Measurements from ENCODE around the gene PTBP2.

The PTBP2 gene

GRCh38 chr1:96714881-96715280 lies 6.7 kb upstream of the PTBP2 start:
- Histone ChIP-seq H2AFZ (ENCODE audit: low read depth, low read length) (no peak overlapping the region), H3K9me3 (ENCODE audit: low read length) (peaks cover 2% of the 10 kb centered on the region), H3K36me3 (ENCODE audit: insufficient read depth, low read length) (no peaks in the 10 kb centered on the region), H3K4me1 (ENCODE audit: insufficient read depth, low read length) (no peaks in the 10 kb centered on the region), H3K27me3 (ENCODE audit: insufficient read depth, low read length) (no peaks in the 10 kb centered on the region), H3K4me3 (ENCODE audit: low read length) (no peak overlapping the region)

DNA sequence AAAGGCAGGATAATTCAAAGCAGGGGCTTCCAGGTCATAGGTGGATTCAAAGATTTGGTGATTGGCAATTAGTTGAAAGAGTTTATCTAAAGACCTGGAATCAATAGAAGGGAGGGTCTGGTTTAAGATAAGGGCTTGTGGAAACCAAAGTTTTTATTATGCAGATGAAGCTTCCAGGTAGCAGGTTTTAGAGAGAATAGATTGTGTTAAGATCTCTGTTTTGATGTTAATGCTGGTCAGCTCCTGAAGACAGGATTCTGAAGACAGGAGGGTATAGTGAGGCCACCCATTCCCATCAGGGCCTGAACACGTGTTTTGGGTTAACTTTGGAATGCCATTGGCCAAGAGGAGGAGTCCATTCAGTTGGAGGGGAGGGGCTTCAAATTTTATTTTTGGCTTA lies 6.1 kb upstream of the PTBP2 start:
- H3K27me3 ChIP-seq (ENCODE audit: insufficient read depth, low read length) = no peaks in the 10 kb centered on the region
- no peak overlapping the region for H3K4me3 ChIP-seq (ENCODE audit: low read length)
- H3K36me3 ChIP-seq (ENCODE audit: insufficient read depth, low read length) = no peaks in the 10 kb centered on the region
- H2AFZ ChIP-seq (ENCODE audit: low read depth, low read length) = no peak overlapping the region
- H3K9me3 ChIP-seq (ENCODE audit: low read length) = peaks cover 2% of the 10 kb centered on the region
- H3K4me1 ChIP-seq (ENCODE audit: insufficient read depth, low read length) = no peaks in the 10 kb centered on the region

- H3K27me3 ChIP-seq (ENCODE audit: insufficient read depth, low read length) = no peaks in the 10 kb centered on the region
- H2AFZ ChIP-seq (ENCODE audit: low read depth, low read length) = peak overlapping the region; percentile 81
- peak overlapping the region; percentile 64 for H3K4me3 ChIP-seq (ENCODE audit: low read length)
- peaks cover 25% of the 10 kb centered on the region for H3K36me3 ChIP-seq (ENCODE audit: insufficient read depth, low read length)
- H3K4me1 ChIP-seq (ENCODE audit: insufficient read depth, low read length) = peaks cover 11% of the 10 kb centered on the region
- peaks cover 6% of the 10 kb centered on the region for H3K9me3 ChIP-seq (ENCODE audit: low read length)
Measured at GRCh38 chr1:96721053-96721415, 550 bp upstream of the PTBP2 start.

DNA sequence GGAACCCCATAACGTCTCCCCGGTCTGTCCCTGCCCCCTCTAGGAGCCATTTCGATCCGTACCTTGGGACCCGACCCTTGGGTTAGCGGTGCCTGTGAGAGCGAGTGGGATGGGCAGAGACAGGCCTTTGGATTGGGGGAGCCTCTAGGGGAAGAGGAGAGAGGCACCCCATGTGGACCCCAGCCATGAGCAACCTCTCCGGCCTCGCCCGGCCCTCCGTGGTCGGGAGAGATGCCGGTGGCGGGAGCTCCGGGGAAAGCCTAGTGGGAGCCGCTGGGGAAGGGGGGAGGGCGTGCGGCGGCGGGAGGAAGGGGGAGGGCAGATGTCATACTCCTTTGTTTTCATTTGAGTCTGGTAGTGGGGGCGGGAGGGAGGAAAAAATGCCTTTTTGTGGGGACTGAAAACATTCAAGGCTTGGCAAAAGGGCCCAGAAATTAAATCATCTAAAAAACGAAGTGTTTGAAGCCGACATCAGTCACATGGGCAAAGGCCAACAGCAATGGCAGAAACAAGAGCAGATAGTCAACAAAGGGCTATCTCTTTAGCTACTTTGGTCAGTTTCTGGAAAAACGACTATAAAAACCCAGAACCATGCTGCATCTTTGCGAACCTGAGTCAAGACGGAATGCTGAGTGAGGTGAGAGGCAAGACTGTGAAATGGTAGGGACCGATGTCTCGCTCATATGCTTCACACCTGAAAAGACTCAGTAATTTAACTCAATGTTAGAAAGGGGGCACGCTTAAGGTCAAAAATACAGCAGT lies 758 bp downstream of the PTBP2 start:
- H3K4me3 ChIP-seq (ENCODE audit: low read length) = peak overlapping the region; percentile 64
- peaks cover 11% of the 10 kb centered on the region for H3K4me1 ChIP-seq (ENCODE audit: insufficient read depth, low read length)
- peak overlapping the region; percentile 81 for H2AFZ ChIP-seq (ENCODE audit: low read depth, low read length)
- H3K36me3 ChIP-seq (ENCODE audit: insufficient read depth, low read length) = peaks cover 36% of the 10 kb centered on the region
- no peaks in the 10 kb centered on the region for H3K27me3 ChIP-seq (ENCODE audit: insufficient read depth, low read length)
- H3K9me3 ChIP-seq (ENCODE audit: low read length) = peaks cover 9% of the 10 kb centered on the region

GRCh38 chr1:96722958-96723357 lies 1.4 kb downstream of the PTBP2 start:
- H2AFZ ChIP-seq (ENCODE audit: low read depth, low read length) = no peak overlapping the region
- H3K9me3 ChIP-seq (ENCODE audit: low read length) = peaks cover 14% of the 10 kb centered on the region
- H3K27me3 ChIP-seq (ENCODE audit: insufficient read depth, low read length) = no peaks in the 10 kb centered on the region
- peaks cover 42% of the 10 kb centered on the region for H3K36me3 ChIP-seq (ENCODE audit: insufficient read depth, low read length)
- H3K4me1 ChIP-seq (ENCODE audit: insufficient read depth, low read length) = peaks cover 11% of the 10 kb centered on the region
- H3K4me3 ChIP-seq (ENCODE audit: low read length) = peak overlapping the region; percentile 64

- Histone ChIP-seq H3K4me1 (ENCODE audit: insufficient read depth, low read length) (peaks cover 11% of the 10 kb centered on the region), H3K9me3 (ENCODE audit: low read length) (peaks cover 16% of the 10 kb centered on the region), H3K27me3 (ENCODE audit: insufficient read depth, low read length) (no peaks in the 10 kb centered on the region), H2AFZ (ENCODE audit: low read depth, low read length) (no peak overlapping the region), H3K4me3 (ENCODE audit: low read length) (peak overlapping the region; percentile 64), H3K36me3 (ENCODE audit: insufficient read depth, low read length) (peaks cover 46% of the 10 kb centered on the region)
Measured at GRCh38 chr1:96723377-96723776, 1.8 kb downstream of the PTBP2 start.

- H3K9me3 ChIP-seq (ENCODE audit: low read length) = peaks cover 17% of the 10 kb centered on the region
- H3K4me3 ChIP-seq (ENCODE audit: low read length) = peak overlapping the region; percentile 64
- H2AFZ ChIP-seq (ENCODE audit: low read depth, low read length) = no peak overlapping the region
- H3K36me3 ChIP-seq (ENCODE audit: insufficient read depth, low read length) = peaks cover 51% of the 10 kb centered on the region
- H3K27me3 ChIP-seq (ENCODE audit: insufficient read depth, low read length) = no peaks in the 10 kb centered on the region
- H3K4me1 ChIP-seq (ENCODE audit: insufficient read depth, low read length) = peaks cover 11% of the 10 kb centered on the region
Measured at GRCh38 chr1:96723936-96724335, 2.4 kb downstream of the PTBP2 start.

- H3K4me3 ChIP-seq (ENCODE audit: low read length) = no peak overlapping the region
- H3K9me3 ChIP-seq (ENCODE audit: low read length) = peaks cover 25% of the 10 kb centered on the region
- H3K36me3 ChIP-seq (ENCODE audit: insufficient read depth, low read length) = peaks cover 76% of the 10 kb centered on the region
Measured at GRCh38 chr1:96727860-96728259, 6.3 kb downstream of the PTBP2 start.

GRCh38 chr1:96730574-96731298 lies 9.2 kb downstream of the PTBP2 start:
- Histone ChIP-seq H3K4me1 (ENCODE audit: insufficient read depth, low read length) (no peaks in the 10 kb centered on the region), H3K36me3 (ENCODE audit: insufficient read depth, low read length) (peaks cover 79% of the 10 kb centered on the region), H3K4me3 (ENCODE audit: low read length) (no peak overlapping the region), H3K27me3 (ENCODE audit: insufficient read depth, low read length) (no peaks in the 10 kb centered on the region), H3K9me3 (ENCODE audit: low read length) (peaks cover 35% of the 10 kb centered on the region), H2AFZ (ENCODE audit: low read depth, low read length) (no peak overlapping the region)

More at GRCh38 chr1:96727860-96728259, 6.3 kb downstream of the PTBP2 start:
- no peak overlapping the region for H2AFZ ChIP-seq (ENCODE audit: low read depth, low read length)
- peaks cover 6% of the 10 kb centered on the region for H3K4me1 ChIP-seq (ENCODE audit: insufficient read depth, low read length)
- no peaks in the 10 kb centered on the region for H3K27me3 ChIP-seq (ENCODE audit: insufficient read depth, low read length)

- Histone ChIP-seq H3K36me3 (ENCODE audit: insufficient read depth, low read length) (peaks cover 35% of the 10 kb centered on the region), H3K9me3 (ENCODE audit: low read length) (peaks cover 15% of the 10 kb centered on the region), H3K27me3 (ENCODE audit: insufficient read depth, low read length) (no peaks in the 10 kb centered on the region), H3K4me3 (ENCODE audit: low read length) (no peak overlapping the region), H2AFZ (ENCODE audit: low read depth, low read length) (no peak overlapping the region), H3K4me1 (ENCODE audit: insufficient read depth, low read length) (no peaks in the 10 kb centered on the region)
Measured at GRCh38 chr1:96741335-96741734, 19.8 kb downstream of the PTBP2 start.

- Histone ChIP-seq H3K9me3 (ENCODE audit: low read length) (peaks cover 4% of the 10 kb centered on the region), H3K4me1 (ENCODE audit: insufficient read depth, low read length) (no peaks in the 10 kb centered on the region), H3K27me3 (ENCODE audit: insufficient read depth, low read length) (no peaks in the 10 kb centered on the region), H2AFZ (ENCODE audit: low read depth, low read length) (no peak overlapping the region), H3K4me3 (ENCODE audit: low read length) (no peak overlapping the region), H3K36me3 (ENCODE audit: insufficient read depth, low read length) (peaks cover 32% of the 10 kb centered on the region)
Measured at GRCh38 chr1:96746440-96747420, 25.1 kb downstream of the PTBP2 start.

DNA sequence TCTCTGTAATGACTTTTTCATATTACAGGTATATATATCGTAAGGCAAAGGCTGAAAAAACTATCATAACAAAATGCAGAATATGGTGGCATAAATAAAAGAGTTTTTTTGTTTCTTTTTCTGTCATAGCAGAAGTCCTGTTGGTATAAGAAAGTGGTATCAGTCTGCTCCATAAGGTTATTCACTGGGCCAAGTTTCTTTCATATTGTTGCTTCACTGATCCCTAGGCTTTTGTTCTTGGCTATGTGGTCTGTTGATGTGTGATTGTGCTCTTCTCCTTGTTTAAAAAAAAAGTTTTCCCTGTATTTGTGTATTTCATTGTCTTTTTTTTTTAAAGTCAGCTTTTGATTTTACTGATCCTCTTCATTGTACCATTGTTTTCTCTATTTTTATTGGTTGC lies 26.0 kb downstream of the PTBP2 start:
- no peaks in the 10 kb centered on the region for H3K27me3 ChIP-seq (ENCODE audit: insufficient read depth, low read length)
- no peak overlapping the region for H2AFZ ChIP-seq (ENCODE audit: low read depth, low read length)
- no peak overlapping the region for H3K4me3 ChIP-seq (ENCODE audit: low read length)
- H3K36me3 ChIP-seq (ENCODE audit: insufficient read depth, low read length) = peaks cover 40% of the 10 kb centered on the region
- H3K9me3 ChIP-seq (ENCODE audit: low read length) = peaks cover 7% of the 10 kb centered on the region
- no peaks in the 10 kb centered on the region for H3K4me1 ChIP-seq (ENCODE audit: insufficient read depth, low read length)

DNA sequence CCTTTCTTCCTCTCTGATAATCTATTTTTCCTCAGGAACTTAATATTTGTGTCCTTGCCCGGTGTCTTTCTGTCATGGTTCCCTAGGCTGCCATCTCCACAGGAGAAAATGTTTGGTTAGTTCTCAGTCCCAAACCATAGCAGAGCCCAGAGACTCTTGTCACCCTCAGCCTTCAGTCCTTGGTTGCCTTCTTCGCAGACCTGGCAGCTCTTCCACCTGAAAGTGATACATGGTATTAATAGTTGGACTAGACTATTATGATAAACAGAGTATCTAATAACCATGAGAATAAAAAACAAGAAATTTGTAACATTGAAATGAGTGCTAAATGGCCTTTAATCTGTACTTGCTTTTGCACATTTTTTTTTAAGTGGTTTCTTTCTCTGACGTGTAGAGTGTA lies 26.5 kb downstream of the PTBP2 start:
- peaks cover 44% of the 10 kb centered on the region for H3K36me3 ChIP-seq (ENCODE audit: insufficient read depth, low read length)
- H3K27me3 ChIP-seq (ENCODE audit: insufficient read depth, low read length) = no peaks in the 10 kb centered on the region
- H2AFZ ChIP-seq (ENCODE audit: low read depth, low read length) = no peak overlapping the region
- no peaks in the 10 kb centered on the region for H3K4me1 ChIP-seq (ENCODE audit: insufficient read depth, low read length)
- peaks cover 4% of the 10 kb centered on the region for H3K9me3 ChIP-seq (ENCODE audit: low read length)
- H3K4me3 ChIP-seq (ENCODE audit: low read length) = no peak overlapping the region
